T-cell (primary cell): ENCODE results near the gene NR2C2AP. TPM values are rescaled to one million over a fixed set of nuclear protein-coding genes. Genes with fewer than 3 reads are reported as not detected.

Source experiments
- ATAC-seq, 4 experiments: fragments of 200-7000 bp in 3 of 4; fragments of 150-1000 bp in 1 of 4; cut with Tn5 transposase; replicated peaks in 1 of 4; 1 replicate in 3 of 4; 2 replicates in 1 of 4; pipeline ENCODE4 v1.10.0; 2021; ENCODE audit warnings: moderate library complexity in 3 of 4, mild to moderate bottlenecking in 2 of 4, moderate number of reproducible peaks in 1 of 4
- CTCF ChIA-PET, 2 donors: fragments of 300-600 bp; sonication (Branson Sonifier 250); formaldehyde crosslinking; loops; one replicate each; lab custom pipeline; 2022; ENCODE audit warnings: antibody characterized with exemption in 2 of 2; lab: Charles Lee
- POLR2A ChIA-PET, 2 donors: fragments of 300-600 bp; sonication (Branson Sonifier 250); formaldehyde crosslinking; loops; one replicate each; lab custom pipeline; 2022; ENCODE audit warnings: antibody characterized with exemption in 2 of 2; lab: Charles Lee
- DNase-seq, 35 experiments: peaks; one replicate each; pipeline versions ENCODE4 v3.0.0 to v3.0.0-alpha.2; 2013 to 2023
- H3K27ac ChIP-seq: one replicate; pipeline ENCODE4 v1.5.1; 2013; ENCODE audit warnings: low read length
- H3K27me3 ChIP-seq, 2 experiments: replicated peaks in 1 of 2; 1 replicate in 1 of 2; 2 replicates in 1 of 2; pipeline versions ENCODE4 v1.6.1 to v1.7.0; 2013; ENCODE audit warnings: low read length in 1 of 2, mixed read lengths in 1 of 2; ENCODE audit not compliant: control insufficient read depth in 2 of 2, insufficient read depth in 2 of 2; ENCODE audit errors: extremely low read depth in 1 of 2
- H3K36me3 ChIP-seq, 2 donors: 1 replicate in 1 of 2; 2 replicates in 1 of 2; pipeline versions ENCODE4 v1.6.1 to v1.7.0; 2013; ENCODE audit warnings: low read length in 1 of 2; ENCODE audit not compliant: control insufficient read depth in 2 of 2, insufficient read depth in 1 of 2; ENCODE audit errors: extremely low read depth in 1 of 2
- H3K4me1 ChIP-seq, 2 experiments: 1 replicate in 1 of 2; 2 replicates in 1 of 2; pipeline versions ENCODE4 v1.6.1 to v1.7.0; 2013; ENCODE audit warnings: low read length in 2 of 2, mixed read lengths in 1 of 2; ENCODE audit not compliant: insufficient read depth in 2 of 2, control insufficient read depth in 1 of 2; ENCODE audit errors: extremely low read depth in 1 of 2
- H3K4me3 ChIP-seq, 2 donors: 1 replicate in 1 of 2; 2 replicates in 1 of 2; pipeline versions ENCODE4 v1.5.1 to v1.7.0; 2013; ENCODE audit warnings: mild to moderate bottlenecking in 2 of 2, low read length in 1 of 2, moderate library complexity in 1 of 2; ENCODE audit not compliant: control insufficient read depth in 1 of 2; ENCODE audit errors: extremely low read depth in 1 of 2
- H3K9me3 ChIP-seq: 2 replicates; pipeline ENCODE4 v1.7.0; 2013
- H3K27ac Mint-ChIP-seq, 2 donors: one replicate each; pipeline ENCODE4 v1.8.0; 2020 to 2021; ENCODE audit warnings: mild to moderate bottlenecking in 2 of 2, mixed read lengths in 2 of 2
- H3K27me3 Mint-ChIP-seq, 2 donors: one replicate each; pipeline ENCODE4 v1.8.0; 2021 to 2022; ENCODE audit warnings: mixed read lengths in 2 of 2
- H3K36me3 Mint-ChIP-seq: one replicate; pipeline ENCODE4 v1.8.0; 2021; ENCODE audit warnings: mixed read lengths
- H3K4me1 Mint-ChIP-seq, 3 donors: one replicate each; pipeline ENCODE4 v1.8.0; 2020 to 2022; ENCODE audit warnings: mixed read lengths in 3 of 3, mild to moderate bottlenecking in 1 of 3
- H3K4me3 Mint-ChIP-seq, 3 donors: one replicate each; pipeline ENCODE4 v1.8.0; 2020 to 2022; ENCODE audit warnings: mild to moderate bottlenecking in 3 of 3, mixed read lengths in 3 of 3, moderate library complexity in 3 of 3
- H3K9me3 Mint-ChIP-seq, 3 donors: one replicate each; pipeline ENCODE4 v1.8.0; 2020 to 2022; ENCODE audit warnings: mixed read lengths in 3 of 3
- WGBS: methylation state at CpG from one replicate; pipeline ENCODE4 v1.1.5; 2013; ENCODE audit warnings: missing lambda C conversion rate; ENCODE audit not compliant: insufficient coverage; 5-methylcytosine and 5-hydroxymethylcytosine counted together
- total RNA-seq, 35 experiments: library from RNA in 6 of 35; stranded (reverse) in 6 of 35; fragments of 120-200 nt in 1 of 35; gene quantifications; one replicate each; pipeline versions ENCODE4 v1.2.1 to v1.2.4 and lab custom pipeline; 2013 to 2026

The NR2C2AP gene
- total RNA-seq, 5 donors from 2014 or later (not counting 1 experiment from before 2014, with no cell fraction given), result 17.8 to 32.2 (median 28.6) TPM

- no peak for DNase-seq
- H3K9me3 Mint-ChIP-seq, result no peaks in the 10 kb centered on the region
- no peaks in the 10 kb centered on the region for H3K36me3 Mint-ChIP-seq
- H3K36me3 ChIP-seq, result no peaks in the 10 kb centered on the region
- peaks cover 7 to 50% of the 10 kb centered on the region in 2 experiments for H3K4me1 ChIP-seq
- peaks cover 31 to 44% (median 32%) of the 10 kb centered on the region in 3 donors for H3K4me1 Mint-ChIP-seq
- no peak overlapping the region for H3K27ac ChIP-seq
- H3K27me3 ChIP-seq, result peaks cover 3 to 51% of the 10 kb centered on the region in 2 experiments
- WGBS, result 35% methylated on average over 5 of the region's 5 CpGs
- ATAC-seq, result no peak
- peak overlapping the region in 1 of 3 donors; percentile 54 for H3K4me3 Mint-ChIP-seq
- H3K4me3 ChIP-seq, result no peak overlapping the region
- no peaks in the 10 kb centered on the region for H3K9me3 ChIP-seq
- peaks cover 11 to 19% of the 10 kb centered on the region in 2 donors for H3K27me3 Mint-ChIP-seq
- ChIA-PET CTCF (no interaction called here), POLR2A (no interaction called here)
- H3K27ac Mint-ChIP-seq, result peak overlapping the region; percentile 34 to 78
Measured at GRCh38 chr19:19206938-19207337, 3.7 kb upstream of the NR2C2AP start.

- ATAC-seq, result no peak
- ChIA-PET POLR2A (no interaction called here), CTCF (no interaction called here)
- peaks cover 31 to 46% (median 34%) of the 10 kb centered on the region in 3 donors for H3K4me1 Mint-ChIP-seq
- H3K9me3 ChIP-seq, result no peaks in the 10 kb centered on the region
- DNase-seq, result no peak
- H3K9me3 Mint-ChIP-seq, result no peaks in the 10 kb centered on the region
- no peak overlapping the region for H3K4me3 ChIP-seq
- 71% methylated on average over 11 of the region's 14 CpGs for WGBS
- no peak overlapping the region for H3K4me3 Mint-ChIP-seq
- peaks cover 5 to 11% of the 10 kb centered on the region in 2 donors for H3K27me3 Mint-ChIP-seq
- H3K36me3 Mint-ChIP-seq, result no peaks in the 10 kb centered on the region
- H3K27ac Mint-ChIP-seq, result no peak overlapping the region
- no peak overlapping the region for H3K27ac ChIP-seq
- peaks cover 0 to 2% of the 10 kb centered on the region in 2 donors for H3K36me3 ChIP-seq
- peaks cover 0 to 39% of the 10 kb centered on the region in 2 experiments for H3K27me3 ChIP-seq
- peaks cover 7 to 57% of the 10 kb centered on the region in 2 experiments for H3K4me1 ChIP-seq
Measured at GRCh38 chr19:19205416-19206410, 2.5 kb upstream of the NR2C2AP start.

GRCh38 chr19:19204181-19204580, 967 bp upstream of the NR2C2AP start:
- peak overlapping the region; percentile 90 to 91 (median 90) for H3K4me3 Mint-ChIP-seq
- H3K9me3 Mint-ChIP-seq, result no peaks in the 10 kb centered on the region
- Histone ChIP-seq H3K4me1 (peaks cover 7 to 57% of the 10 kb centered on the region in 2 experiments), H3K27ac (no peak overlapping the region), H3K36me3 (peaks cover under 1 to 9% of the 10 kb centered on the region in 2 donors), H3K9me3 (no peaks in the 10 kb centered on the region), H3K4me3 (no peak overlapping the region), H3K27me3 (peaks cover 0 to 24% of the 10 kb centered on the region in 2 experiments)
- CTCF ChIA-PET, result no interaction called here
- H3K36me3 Mint-ChIP-seq, result no peaks in the 10 kb centered on the region
- POLR2A ChIA-PET, result no interaction called here
- no peak overlapping the region for H3K27ac Mint-ChIP-seq
- DNase-seq, result no peak
- 86% methylated on average over 6 of the region's 13 CpGs for WGBS
- ATAC-seq, result no peak
- peaks cover 31 to 44% (median 34%) of the 10 kb centered on the region in 3 donors for H3K4me1 Mint-ChIP-seq
- no peaks in the 10 kb centered on the region for H3K27me3 Mint-ChIP-seq

GRCh38 chr19:19202707-19203011, 555 bp downstream of the NR2C2AP start:
- Mint-ChIP-seq H3K4me3 (peak overlapping the region; percentile 90 to 91 (median 90)), H3K27ac (peak overlapping the region; percentile 90 to 92), H3K9me3 (no peaks in the 10 kb centered on the region), H3K27me3 (no peaks in the 10 kb centered on the region), H3K4me1 (peaks cover 28 to 43% (median 31%) of the 10 kb centered on the region in 3 donors), H3K36me3 (peaks cover 9% of the 10 kb centered on the region)
- Histone ChIP-seq H3K36me3 (peaks cover 7 to 20% of the 10 kb centered on the region in 2 donors), H3K27me3 (peaks cover 0 to 13% of the 10 kb centered on the region in 2 experiments), H3K4me3 (peak overlapping the region; percentile 79 to 83), H3K27ac (peak overlapping the region; percentile 71), H3K4me1 (peaks cover 5 to 51% of the 10 kb centered on the region in 2 experiments), H3K9me3 (no peaks in the 10 kb centered on the region)
- DNase-seq (no peak), ATAC-seq (peak in 1 of 4 experiments; percentile 2)
- ChIA-PET POLR2A (interaction anchor here in 1 of 2 donors (1.0 kb wide), 1 partner anchor 10 kb away, joined by 3 read pairs; no protein-coding TSS in a partner anchor), CTCF (interaction anchor here in 1 of 2 donors (1.0 to 1.3 kb wide), 2 partner anchors 10 to 11 kb away, joined by 4 to 6 read pairs; partner anchors contain the start of genes BORCS8 and RFXANK)
- WGBS, result 22% methylated on average over 10 of the region's 11 CpGs

GRCh38 chr19:19201697-19202630, 1.2 kb downstream of the NR2C2AP start:
- Histone ChIP-seq H3K9me3 (no peaks in the 10 kb centered on the region), H3K4me1 (peaks cover 3 to 44% of the 10 kb centered on the region in 2 experiments), H3K27me3 (peaks cover 0 to 6% of the 10 kb centered on the region in 2 experiments), H3K27ac (peak overlapping the region; percentile 71), H3K4me3 (peak overlapping the region; percentile 79 to 83), H3K36me3 (peaks cover 9 to 27% of the 10 kb centered on the region in 2 donors)
- ChIA-PET CTCF (interaction anchor here in 1 of 2 donors (0.6 to 1.0 kb wide), 2 partner anchors 10 to 759 kb away, joined by 3 to 4 read pairs; partner anchors contain the start of genes BORCS8 and RFXANK), POLR2A (interaction anchor here (0.5 to 1.0 kb wide), 2 partner anchors 9 to 730 kb away, joined by 3 to 6 read pairs; no protein-coding TSS in a partner anchor)
- Mint-ChIP-seq H3K36me3 (peaks cover 9% of the 10 kb centered on the region), H3K27me3 (no peaks in the 10 kb centered on the region), H3K9me3 (no peaks in the 10 kb centered on the region), H3K4me1 (peaks cover 21 to 36% (median 24%) of the 10 kb centered on the region in 3 donors), H3K4me3 (peak overlapping the region; percentile 90 to 91 (median 90)), H3K27ac (peak overlapping the region; percentile 90 to 92)
- ATAC-seq, result no peak
- no peak for DNase-seq
- 83% methylated on average over 9 of the region's 19 CpGs for WGBS
